HEK293T (cell line): ENCODE results near the gene SLC25A30.

ENCODE experiments used
- CTCF ChIA-PET: fragments of 350-600 bp; formaldehyde crosslinking; extraction: SDS; loops from one replicate; lab custom pipeline; 2021; ENCODE audit warnings: antibody characterized with exemption, inconsistent platforms; lab: Yijun Ruan, JAX
- POLR2A ChIA-PET: fragments of 350-600 bp; formaldehyde crosslinking; extraction: SDS; loops from one replicate; lab custom pipeline; 2020; ENCODE audit warnings: antibody characterized with exemption, inconsistent platforms; lab: Yijun Ruan, JAX
- DNase-seq: peaks from one replicate; pipeline ENCODE4 v3.0.0; 2012; ENCODE audit warnings: mixed read lengths; ENCODE audit errors: extremely low spot score
- ARNT ChIP-seq: fragments of 450-650 bp; IDR thresholded peaks from 2 replicates; pipeline ENCODE4 v1.6.1; 2017; ENCODE audit warnings: mild to moderate bottlenecking
- BHLHE40 ChIP-seq: fragments of 450-650 bp; IDR thresholded peaks from 2 replicates; pipeline ENCODE4 v1.6.1; 2016; ENCODE audit warnings: mild to moderate bottlenecking, moderate library complexity, borderline replicate concordance
- CTBP1 ChIP-seq: fragments of 450-650 bp; IDR thresholded peaks from 2 replicates; pipeline ENCODE4 v1.6.1; 2016; ENCODE audit warnings: borderline replicate concordance
- ELF4 ChIP-seq: fragments of 450-650 bp; IDR thresholded peaks from 2 replicates; pipeline ENCODE4 v1.6.1; 2017; ENCODE audit warnings: antibody characterized with exemption
- FOXA1 ChIP-seq: fragments of 450-650 bp; IDR thresholded peaks from 2 replicates; pipeline ENCODE4 v1.6.1; 2016; ENCODE audit warnings: mild to moderate bottlenecking
- FOXK2 ChIP-seq: fragments of 450-650 bp; IDR thresholded peaks from 2 replicates; pipeline ENCODE4 v1.6.1; 2016; ENCODE audit warnings: mild to moderate bottlenecking
- FOXM1 ChIP-seq: fragments of 450-650 bp; IDR thresholded peaks from 2 replicates; pipeline ENCODE4 v1.6.1; 2017; ENCODE audit warnings: mild to moderate bottlenecking, borderline replicate concordance
- HDGF ChIP-seq: fragments of 450-650 bp; IDR thresholded peaks from 2 replicates; pipeline ENCODE4 v1.6.1; 2017; ENCODE audit warnings: antibody characterized with exemption, borderline replicate concordance
- L3MBTL2 ChIP-seq: fragments of 450-650 bp; conservative IDR thresholded peaks from 2 replicates; pipeline ENCODE4 v1.6.1; 2016; ENCODE audit warnings: mild to moderate bottlenecking
- LEF1 ChIP-seq: fragments of 450-650 bp; IDR thresholded peaks from 2 replicates; pipeline ENCODE4 v1.6.1; 2017; ENCODE audit warnings: mild to moderate bottlenecking, borderline replicate concordance
- NFRKB ChIP-seq: fragments of 450-650 bp; IDR thresholded peaks from 2 replicates; pipeline ENCODE4 v1.6.1; 2016; ENCODE audit warnings: mild to moderate bottlenecking, moderate library complexity
- PKNOX1 ChIP-seq: fragments of 450-650 bp; IDR thresholded peaks from 2 replicates; pipeline ENCODE4 v1.6.1; 2016
- SP1 ChIP-seq: fragments of 450-650 bp; IDR thresholded peaks from 2 replicates; pipeline ENCODE4 v1.6.1; 2017
- SUZ12 ChIP-seq: fragments of 450-650 bp; IDR thresholded peaks from 2 replicates; pipeline ENCODE4 v1.6.1; 2016; ENCODE audit warnings: mild to moderate bottlenecking
- TARDBP ChIP-seq: fragments of 450-650 bp; IDR thresholded peaks from 2 replicates; pipeline ENCODE4 v1.6.1; 2016
- ZNF384 ChIP-seq: fragments of 450-650 bp; IDR thresholded peaks from 2 replicates; pipeline ENCODE4 v1.6.1; 2016

The SLC25A30 gene

GRCh38 chr13:45417790-45418534 lies at the start of gene SLC25A30:
SLC25A30 (minus strand) TSS chr13:45418373; CDS start chr13:45411425, 6,948 bp downstream.
- ChIA-PET CTCF (interaction anchor here (0.5 to 0.9 kb wide), 3 partner anchors 23 to 48 kb away, joined by 3 read pairs; no protein-coding TSS in a partner anchor), POLR2A (interaction anchor here (0.9 to 1.5 kb wide), 5 partner anchors 17 to 86 kb away, joined by 3 to 7 read pairs (median 3); partner anchors contain the start of genes COG3 and TPT1)
- no peak for TF ChIP-seq FOXM1
- TF ChIP-seq L3MBTL2, result peak; percentile 84
- no peak for TF ChIP-seq LEF1
- DNase-seq, result peak; percentile 82

GRCh38 chr13:45466359-45466758 lies 48.2 kb upstream of the SLC25A30 start:
- DNase-seq, result no peak
- CTCF ChIA-PET, result no interaction called here
- TF ChIP-seq ARNT, result no peak
- no peak for TF ChIP-seq LEF1
- TF ChIP-seq TARDBP, result no peak
- TF ChIP-seq L3MBTL2, result no peak
- no peak for TF ChIP-seq CTBP1
- TF ChIP-seq BHLHE40, result no peak
- no peak for TF ChIP-seq ELF4
- TF ChIP-seq SP1, result no peak
- no peak for TF ChIP-seq HDGF
- TF ChIP-seq PKNOX1, result no peak
- no peak for TF ChIP-seq FOXK2
- no peak for TF ChIP-seq NFRKB
- TF ChIP-seq ZNF384, result no peak
- no peak for TF ChIP-seq SUZ12
- TF ChIP-seq FOXA1, result no peak
- no peak for TF ChIP-seq FOXM1
- POLR2A ChIA-PET, result no interaction called here

GRCh38 chr13:45464687-45465453 lies 46.7 kb upstream of the SLC25A30 start, which contains the start of gene COG3:
COG3 (plus strand) TSS chr13:45464939; CDS start chr13:45465037, 98 bp downstream.
- ChIA-PET CTCF (no interaction called here), POLR2A (interaction anchor here (0.7 to 1.8 kb wide), 7 partner anchors 11 to 49 kb away, joined by 3 to 7 read pairs (median 3); partner anchors contain the start of gene SLC25A30)
- DNase-seq, result peak; percentile 91
- TF ChIP-seq ZNF384 (peak; percentile 54; the same call in 1 of the 2 replicates), ELF4 (peak; percentile 89), ARNT (no peak), NFRKB (no peak)

GRCh38 chr13:45464141-45464686 lies 46.0 kb upstream of the SLC25A30 start:
- ChIA-PET CTCF (no interaction called here), POLR2A (interaction anchor here (0.7 to 1.8 kb wide), 7 partner anchors 12 to 48 kb away, joined by 3 to 7 read pairs (median 3); partner anchors contain the start of gene SLC25A30)
- no peak for DNase-seq
- TF ChIP-seq ELF4 (no peak), FOXK2 (peak; percentile 67; the same call in 1 of the 2 replicates), PKNOX1 (peak; percentile 95; the same call in 1 of the 2 replicates)

GRCh38 chr13:45456196-45456972 lies 38.2 kb upstream of the SLC25A30 start:
- POLR2A ChIA-PET, result no interaction called here
- CTCF ChIA-PET, result no interaction called here
- TF ChIP-seq BHLHE40, result no peak
- TF ChIP-seq CTBP1, result no peak
- no peak for TF ChIP-seq ZNF384
- TF ChIP-seq FOXM1, result no peak
- no peak for TF ChIP-seq SP1
- TF ChIP-seq L3MBTL2, result no peak
- DNase-seq, result no peak

GRCh38 chr13:45454204-45454603 lies 36.0 kb upstream of the SLC25A30 start:
- ChIA-PET CTCF (no interaction called here), POLR2A (no interaction called here)
- no peak for DNase-seq
- TF ChIP-seq ARNT, result no peak
- no peak for TF ChIP-seq L3MBTL2
- no peak for TF ChIP-seq FOXK2
- TF ChIP-seq ELF4, result no peak
- TF ChIP-seq BHLHE40, result no peak
- TF ChIP-seq LEF1, result no peak
- TF ChIP-seq HDGF, result no peak
- TF ChIP-seq SUZ12, result no peak
- TF ChIP-seq NFRKB, result no peak
- no peak for TF ChIP-seq TARDBP
- no peak for TF ChIP-seq SP1
- TF ChIP-seq CTBP1, result no peak
- TF ChIP-seq ZNF384, result no peak
